ENCODE results near the gene OR2A7. TPM values are rescaled to one million over a fixed set of nuclear protein-coding genes. Genes with fewer than 3 reads are reported as not detected.
"Not testable (repeated sequence)": the region's sequence is repeated elsewhere in the genome, so short reads cannot be mapped to it uniquely, and the experiment has no call there.

OR2A7 gene
- total RNA-seq, 1 experiment from 2014 or later: 2.0 TPM

DNA sequence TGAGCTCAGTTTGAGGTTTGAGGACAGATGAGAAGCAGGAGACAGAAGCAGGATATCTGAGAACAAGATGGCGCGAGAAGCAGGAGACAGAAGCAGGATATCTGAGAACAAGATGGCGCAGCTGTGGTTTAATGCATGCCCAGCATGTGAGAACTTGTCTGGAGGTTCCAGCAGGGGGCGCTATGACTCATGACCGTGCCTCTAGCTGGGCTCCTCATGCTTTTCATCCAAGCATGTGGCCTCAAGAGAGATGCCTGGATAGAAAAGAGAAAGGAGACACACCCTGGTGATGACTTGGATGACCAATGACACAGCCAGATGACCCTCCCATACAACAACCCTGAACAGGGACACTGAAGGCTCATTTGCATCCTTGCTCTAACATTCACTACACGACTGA lies 15.4 kb upstream of the OR2A7 start:
- H3K27me3 ChIP-seq (ENCODE audit: control insufficient read depth, insufficient read depth, low read length); H3K36me3 ChIP-seq (replicated peaks; ENCODE audit: control insufficient read depth, insufficient read depth, low read length); DNase-seq; H3K4me3 ChIP-seq (ENCODE audit: insufficient read depth, low read depth, low read length): not testable (repeated sequence)

GRCh38 chr7:144275281-144275680 lies 10.7 kb upstream of the OR2A7 start:
- DNase-seq; H3K36me3 ChIP-seq (replicated peaks; ENCODE audit: control insufficient read depth, insufficient read depth, low read length); H3K4me3 ChIP-seq (ENCODE audit: insufficient read depth, low read depth, low read length); H3K27me3 ChIP-seq (ENCODE audit: control insufficient read depth, insufficient read depth, low read length): not testable (repeated sequence)

DNA sequence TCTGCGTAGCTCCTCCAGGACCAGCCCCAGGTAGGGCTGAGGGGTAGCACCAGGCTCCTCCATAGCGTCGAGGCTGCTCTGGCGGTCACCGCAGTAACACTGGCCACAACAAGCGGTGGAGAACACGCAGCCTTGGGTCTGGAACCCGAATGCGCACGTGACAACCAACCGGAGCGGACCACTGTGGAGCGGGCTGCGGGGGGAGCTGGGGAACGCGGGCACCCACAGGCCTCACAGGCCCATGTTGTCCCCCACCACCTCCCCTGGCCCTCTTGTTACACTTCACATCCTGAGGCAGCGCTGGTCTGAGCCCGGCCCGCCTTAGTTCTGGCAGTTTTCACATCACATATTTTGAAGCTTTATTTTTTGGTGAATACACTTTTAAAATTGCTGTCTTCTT lies 4.6 kb upstream of the OR2A7 start, which contains the start of gene CTAGE8:
Gene CTAGE8, minus strand, starts transcription at position 101 of the 400 bp plus-strand sequence. Its CDS starts 38 bp downstream, at position 63.
- H3K27me3 ChIP-seq (ENCODE audit: control insufficient read depth, insufficient read depth, low read length); H3K36me3 ChIP-seq (replicated peaks; ENCODE audit: control insufficient read depth, insufficient read depth, low read length); H3K4me3 ChIP-seq (ENCODE audit: insufficient read depth, low read depth, low read length); DNase-seq: not testable (repeated sequence)

- not testable (repeated sequence) for H3K4me3 ChIP-seq (ENCODE audit: insufficient read depth, low read depth, low read length); H3K36me3 ChIP-seq (replicated peaks; ENCODE audit: control insufficient read depth, insufficient read depth, low read length); DNase-seq; H3K27me3 ChIP-seq (ENCODE audit: control insufficient read depth, insufficient read depth, low read length)
Observed at GRCh38 chr7:144262128-144262527, 2.5 kb downstream of the OR2A7 start.

GRCh38 chr7:144259067-144259466 lies 5.5 kb downstream of the OR2A7 start:
- not testable (repeated sequence) for H3K27me3 ChIP-seq (ENCODE audit: control insufficient read depth, insufficient read depth, low read length); H3K4me3 ChIP-seq (ENCODE audit: insufficient read depth, low read depth, low read length); DNase-seq; H3K36me3 ChIP-seq (replicated peaks; ENCODE audit: control insufficient read depth, insufficient read depth, low read length)

- no peaks in the 10 kb centered on the region for H3K36me3 ChIP-seq (replicated peaks; ENCODE audit: control insufficient read depth, insufficient read depth, low read length)
- no peaks in the 10 kb centered on the region for H3K27me3 ChIP-seq (ENCODE audit: control insufficient read depth, insufficient read depth, low read length)
- no peak overlapping the region for H3K4me3 ChIP-seq (ENCODE audit: insufficient read depth, low read depth, low read length)
- peak; percentile 22 for DNase-seq
Observed at GRCh38 chr7:144256112-144256511, 8.5 kb downstream of the OR2A7 start.

GRCh38 chr7:144255471-144255897 lies 9.1 kb downstream of the OR2A7 start:
- Histone ChIP-seq H3K4me3 (ENCODE audit: insufficient read depth, low read depth, low read length) (no peak overlapping the region), H3K36me3 (replicated peaks; ENCODE audit: control insufficient read depth, insufficient read depth, low read length) (no peaks in the 10 kb centered on the region), H3K27me3 (ENCODE audit: control insufficient read depth, insufficient read depth, low read length) (no peaks in the 10 kb centered on the region)
- peak; percentile 17 for DNase-seq

DNA sequence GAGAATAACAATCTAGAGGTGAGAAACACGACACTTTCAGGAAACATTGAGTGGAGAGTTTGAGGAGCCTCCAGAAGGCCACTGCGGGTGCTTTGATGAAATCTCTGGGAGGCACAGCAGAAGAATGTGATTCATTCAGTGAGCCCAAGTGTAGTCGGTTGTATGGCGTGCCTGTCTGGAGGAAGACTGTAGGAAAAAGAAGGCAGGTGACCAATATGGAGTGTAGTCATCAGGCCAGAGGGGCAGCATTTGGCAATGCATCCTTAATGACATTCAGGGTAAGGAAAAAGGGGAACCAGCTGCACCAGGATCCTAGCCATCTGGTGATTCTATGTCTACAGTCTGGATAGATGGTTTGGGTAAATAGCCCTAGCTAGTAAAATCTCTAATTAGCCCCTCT lies 12.3 kb downstream of the OR2A7 start:
- not testable (repeated sequence) for H3K27me3 ChIP-seq (ENCODE audit: control insufficient read depth, insufficient read depth, low read length); DNase-seq; H3K36me3 ChIP-seq (replicated peaks; ENCODE audit: control insufficient read depth, insufficient read depth, low read length); H3K4me3 ChIP-seq (ENCODE audit: insufficient read depth, low read depth, low read length)

DNA sequence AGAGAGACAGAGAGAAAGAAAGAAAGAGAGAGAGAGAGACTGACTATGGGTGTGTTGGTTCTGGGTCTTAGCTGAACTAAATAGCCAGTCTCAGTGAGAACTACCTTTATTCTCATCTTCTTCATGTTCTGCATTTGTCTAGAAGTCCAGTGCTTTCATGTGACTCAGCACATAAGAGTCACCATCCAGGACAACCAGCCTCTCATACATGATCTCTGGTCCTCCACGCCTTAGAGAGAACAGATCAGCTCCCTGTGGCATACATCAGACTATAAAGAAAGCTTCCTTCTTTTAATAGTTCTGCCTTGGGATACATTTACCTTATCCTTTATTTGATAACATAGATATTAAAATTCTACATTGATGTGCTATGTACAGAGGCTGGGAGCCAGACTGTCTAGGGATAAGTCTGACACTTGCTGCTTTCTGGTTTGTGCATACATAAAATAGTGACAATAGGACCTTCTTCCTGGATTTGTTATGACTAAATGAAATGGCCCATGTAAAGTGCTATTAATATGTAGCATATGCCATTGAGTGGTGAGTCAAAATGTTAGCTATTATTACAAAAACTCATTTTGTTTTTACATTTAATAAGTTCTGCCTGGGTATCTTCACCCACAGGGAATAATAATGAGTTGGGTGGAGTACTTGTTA lies 16.8 kb downstream of the OR2A7 start:
- not testable (repeated sequence) for H3K27me3 ChIP-seq (ENCODE audit: control insufficient read depth, insufficient read depth, low read length); H3K4me3 ChIP-seq (ENCODE audit: insufficient read depth, low read depth, low read length); H3K36me3 ChIP-seq (replicated peaks; ENCODE audit: control insufficient read depth, insufficient read depth, low read length); DNase-seq

DNA sequence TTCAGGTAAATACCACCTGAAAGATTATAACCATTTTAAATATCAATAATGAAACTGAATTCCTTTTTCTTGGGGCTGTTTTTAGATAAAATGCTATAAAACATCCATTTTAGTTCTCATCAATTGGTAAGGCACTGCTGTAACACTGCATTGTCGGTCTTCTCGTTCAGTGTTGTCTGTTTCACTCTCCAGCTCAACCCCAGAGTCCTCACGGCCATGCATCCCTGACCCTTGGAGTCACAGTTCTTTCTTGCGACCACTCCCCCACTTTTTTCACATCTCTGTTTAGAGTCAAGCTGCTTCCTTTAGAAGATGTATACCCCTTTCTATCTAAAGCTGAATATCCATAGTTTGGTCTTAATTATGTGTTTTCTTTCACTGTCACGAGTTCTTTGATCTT lies 17.6 kb downstream of the OR2A7 start:
- not testable (repeated sequence) for H3K36me3 ChIP-seq (replicated peaks; ENCODE audit: control insufficient read depth, insufficient read depth, low read length); H3K4me3 ChIP-seq (ENCODE audit: insufficient read depth, low read depth, low read length); H3K27me3 ChIP-seq (ENCODE audit: control insufficient read depth, insufficient read depth, low read length); DNase-seq

DNA sequence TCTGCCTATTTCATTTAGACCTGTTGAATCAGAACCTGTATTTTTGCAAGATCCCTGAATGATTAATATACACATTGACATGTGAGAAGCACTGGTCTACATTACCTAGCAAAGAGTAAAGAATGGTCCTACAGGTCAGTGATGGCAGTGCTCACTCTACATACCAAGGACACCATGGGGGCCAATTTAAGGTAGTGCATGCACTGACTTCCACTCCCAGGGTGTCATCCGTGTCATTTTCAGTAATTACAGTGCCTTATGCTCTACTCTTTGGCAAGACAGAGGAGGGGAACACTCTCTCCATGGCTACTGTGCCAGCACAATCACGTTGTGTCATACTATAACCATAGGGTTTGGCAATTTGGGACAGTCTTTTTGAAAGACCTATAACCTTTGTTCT lies 19.2 kb downstream of the OR2A7 start:
- H3K36me3 ChIP-seq (replicated peaks; ENCODE audit: control insufficient read depth, insufficient read depth, low read length); H3K27me3 ChIP-seq (ENCODE audit: control insufficient read depth, insufficient read depth, low read length); H3K4me3 ChIP-seq (ENCODE audit: insufficient read depth, low read depth, low read length); DNase-seq: not testable (repeated sequence)

GRCh38 chr7:144239365-144239764 lies 25.2 kb downstream of the OR2A7 start, which contains the start of gene OR2A42:
Gene OR2A42 (minus strand): TSS chr7:144239605. CDS start chr7:144232843, 6,762 bp downstream.
- not testable (repeated sequence) for H3K27me3 ChIP-seq (ENCODE audit: control insufficient read depth, insufficient read depth, low read length); H3K4me3 ChIP-seq (ENCODE audit: insufficient read depth, low read depth, low read length); DNase-seq; H3K36me3 ChIP-seq (replicated peaks; ENCODE audit: control insufficient read depth, insufficient read depth, low read length)

- H3K27me3 ChIP-seq (ENCODE audit: control insufficient read depth, insufficient read depth, low read length); DNase-seq; H3K36me3 ChIP-seq (replicated peaks; ENCODE audit: control insufficient read depth, insufficient read depth, low read length); H3K4me3 ChIP-seq (ENCODE audit: insufficient read depth, low read depth, low read length): not testable (repeated sequence)
Observed at GRCh38 chr7:144238530-144239082, 26.0 kb downstream of the OR2A7 start.

DNA sequence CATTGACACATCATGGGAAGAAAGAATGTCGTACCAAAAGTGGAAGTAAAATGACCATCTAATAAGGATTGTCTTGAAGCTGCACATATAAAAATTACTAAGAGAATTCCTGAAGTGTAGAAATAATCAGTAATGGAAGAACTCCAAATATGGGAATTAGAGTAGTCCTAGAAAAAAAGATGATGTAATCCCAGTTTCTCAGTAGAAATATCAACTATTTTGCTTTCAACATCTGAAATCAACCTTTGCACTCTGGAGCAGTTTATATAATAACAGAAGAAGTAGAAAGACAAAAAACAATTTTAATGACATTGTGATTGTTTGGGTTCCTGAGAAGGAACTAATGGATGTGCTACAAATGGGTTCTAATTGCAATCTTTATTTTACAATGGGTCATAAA lies 31.6 kb downstream of the OR2A7 start:
- not testable (repeated sequence) for H3K36me3 ChIP-seq (replicated peaks; ENCODE audit: control insufficient read depth, insufficient read depth, low read length); H3K4me3 ChIP-seq (ENCODE audit: insufficient read depth, low read depth, low read length); DNase-seq; H3K27me3 ChIP-seq (ENCODE audit: control insufficient read depth, insufficient read depth, low read length)

- H3K36me3 ChIP-seq (replicated peaks; ENCODE audit: control insufficient read depth, insufficient read depth, low read length); H3K4me3 ChIP-seq (ENCODE audit: insufficient read depth, low read depth, low read length); H3K27me3 ChIP-seq (ENCODE audit: control insufficient read depth, insufficient read depth, low read length); DNase-seq: not testable (repeated sequence)
Observed at GRCh38 chr7:144231027-144231426, 33.6 kb downstream of the OR2A7 start.
